LNCAP (cell line): Measurements from ENCODE around the gene SDK1.

Experiments
- CTCF ChIP-seq: fragments of 450-650 bp; IDR thresholded peaks from 2 replicates; pipeline ENCODE4 v1.5.1; 2017; ENCODE audit warnings: mild to moderate bottlenecking

Gene SDK1

DNA sequence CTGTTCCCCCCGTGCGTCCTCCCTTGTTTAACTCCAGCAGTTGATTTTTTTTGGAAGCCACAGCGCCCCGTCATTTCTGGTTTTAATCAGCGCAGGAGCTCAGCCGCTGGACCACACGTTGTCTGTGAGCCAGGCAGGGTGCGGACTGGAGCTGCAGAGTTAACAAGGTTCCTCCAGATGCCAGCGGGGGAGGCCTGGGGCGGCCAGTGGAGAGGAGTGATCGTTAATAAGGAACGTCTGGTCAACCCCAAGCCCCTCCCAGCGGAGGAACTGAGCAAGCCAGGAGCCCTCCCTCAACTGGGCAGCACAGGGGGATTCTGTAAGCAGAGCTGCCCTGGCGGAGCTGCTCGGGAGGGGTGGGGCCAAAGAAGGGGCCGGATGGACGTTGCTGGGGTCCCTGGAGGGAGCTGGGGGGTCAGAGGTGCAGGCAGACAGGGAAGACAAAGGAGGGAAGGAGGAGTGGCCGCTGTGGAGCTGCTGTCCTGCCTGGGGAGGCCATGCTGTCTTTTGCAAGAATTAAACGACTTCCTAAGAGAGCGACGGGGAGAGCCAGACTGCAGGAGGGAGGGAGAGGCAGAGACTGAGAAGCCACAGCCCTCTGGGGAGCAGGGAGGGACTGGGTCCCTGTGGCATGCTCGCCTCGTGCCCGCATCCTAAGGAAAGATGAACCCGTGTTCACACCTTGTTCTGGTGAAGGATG lies 843.9 kb downstream of the SDK1 start:
- no peak for TF ChIP-seq CTCF

DNA sequence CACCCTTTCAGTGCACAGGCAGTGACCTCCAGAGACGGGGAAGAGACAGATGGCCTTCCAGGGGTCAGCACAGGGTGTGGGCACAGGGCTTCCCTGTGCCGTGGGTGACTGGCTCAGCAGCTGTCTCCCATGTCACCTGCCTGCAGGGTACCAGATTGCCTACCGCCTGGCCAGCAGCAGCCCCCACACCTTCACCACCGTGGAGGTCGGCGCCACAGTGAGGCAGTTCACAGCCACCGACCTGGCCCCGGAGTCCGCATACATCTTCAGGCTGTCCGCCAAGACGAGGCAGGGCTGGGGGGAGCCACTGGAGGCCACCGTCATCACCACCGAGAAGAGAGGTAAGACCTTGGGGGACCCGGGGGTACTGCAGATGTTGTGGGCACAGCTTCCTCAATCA lies 844.5 kb downstream of the SDK1 start:
- no peak for TF ChIP-seq CTCF

- TF ChIP-seq CTCF, result no peak
Observed at GRCh38 chr7:4147926-4148620, 847.0 kb downstream of the SDK1 start.

- no peak for TF ChIP-seq CTCF
Observed at GRCh38 chr7:4149236-4149635, 848.2 kb downstream of the SDK1 start.

- TF ChIP-seq CTCF, result no peak
Observed at GRCh38 chr7:4149645-4150044, 848.6 kb downstream of the SDK1 start.

DNA sequence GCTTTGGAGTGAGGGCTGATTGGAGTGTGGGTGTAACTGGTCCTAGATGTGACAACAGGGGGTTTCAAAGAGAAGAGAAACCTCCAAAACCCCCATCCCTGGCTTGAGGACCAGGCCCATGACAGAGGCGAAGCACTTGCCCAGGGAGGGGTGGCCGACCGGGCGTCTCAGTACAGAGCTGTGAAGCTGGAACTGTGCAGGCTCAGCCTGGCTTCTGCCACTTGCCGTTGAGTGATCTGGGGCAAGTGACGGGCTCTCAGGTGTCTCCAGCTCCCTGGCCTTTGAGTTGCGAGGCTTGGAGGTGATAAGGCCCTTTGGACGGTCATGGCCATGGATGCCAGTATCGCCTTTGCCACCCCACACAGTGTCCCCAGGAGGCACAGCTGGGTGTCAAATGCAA lies 849.7 kb downstream of the SDK1 start:
- no peak for TF ChIP-seq CTCF

DNA sequence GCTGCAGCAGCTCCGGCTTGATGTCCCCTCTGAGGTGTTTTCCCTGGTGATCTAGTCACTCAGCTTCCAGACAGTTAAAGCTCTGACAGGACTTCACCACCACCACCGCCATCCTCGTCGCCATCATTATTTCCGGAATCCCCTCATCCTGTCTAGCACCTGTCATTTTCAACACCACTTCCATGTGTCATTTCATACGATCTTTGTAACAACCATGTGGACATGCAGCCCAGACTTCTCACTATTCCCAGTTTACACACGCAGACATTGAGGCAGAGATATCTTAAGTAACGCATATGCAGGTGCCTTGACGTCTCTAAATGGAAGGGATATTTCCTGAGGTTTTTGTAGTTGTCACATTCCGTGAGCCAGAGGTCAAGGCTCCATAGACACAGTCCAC lies 850.5 kb downstream of the SDK1 start:
- TF ChIP-seq CTCF, result no peak
